Lung (tissue), 12 donors: ENCODE data around the gene MECP2. TPM values are rescaled to one million over a fixed set of nuclear protein-coding genes. Genes with fewer than 3 reads are reported as not detected.

Experiments
- ATAC-seq: fragments of 200-7000 bp; cut with Tn5 transposase; one replicate; pipeline ENCODE4 v1.9.1; 2020; ENCODE audit warnings: moderate number of reproducible peaks; ENCODE audit not compliant: insufficient read depth, low FRiP score
- DNase-seq, 3 donors: peaks; one replicate each; pipeline ENCODE4 v3.0.0-alpha.2; 2013 to 2017
- H3K27ac ChIP-seq, 2 donors: one replicate each; pipeline ENCODE4 v1.5.1; 2013; ENCODE audit warnings: mild to moderate bottlenecking in 2 of 2, moderate library complexity in 2 of 2, control low read depth in 1 of 2, inconsistent platforms in 1 of 2, low read depth in 1 of 2, low read length in 1 of 2
- H3K27me3 ChIP-seq, 3 donors: one replicate each; pipeline ENCODE4 v1.5.1; 2013; ENCODE audit warnings: low read length in 2 of 3; ENCODE audit not compliant: control insufficient read depth in 3 of 3, insufficient read depth in 3 of 3
- H3K36me3 ChIP-seq, 4 donors: one replicate each; pipeline ENCODE4 v1.5.1; 2013; ENCODE audit warnings: low read length in 4 of 4, mild to moderate bottlenecking in 1 of 4, moderate library complexity in 1 of 4; ENCODE audit not compliant: control insufficient read depth in 4 of 4, insufficient read depth in 4 of 4
- H3K4me1 ChIP-seq, 5 donors: one replicate each; pipeline ENCODE4 v1.5.1; 2013; ENCODE audit warnings: low read length in 5 of 5, mild to moderate bottlenecking in 2 of 5, moderate library complexity in 1 of 5; ENCODE audit not compliant: control insufficient read depth in 5 of 5, insufficient read depth in 5 of 5
- H3K4me3 ChIP-seq: one replicate; pipeline ENCODE4 v1.5.1; 2013; ENCODE audit warnings: mild to moderate bottlenecking, control low read depth, moderate library complexity
- H3K9ac ChIP-seq, 2 donors: one replicate each; pipeline ENCODE4 v1.5.1; 2013; ENCODE audit warnings: low read length in 2 of 2, control low read depth in 1 of 2; ENCODE audit not compliant: insufficient read depth in 1 of 2
- H3K9me3 ChIP-seq, 4 donors: one replicate each; pipeline ENCODE4 v1.5.1; 2013; ENCODE audit warnings: low read length in 3 of 4, mild to moderate bottlenecking in 1 of 4, moderate library complexity in 1 of 4; ENCODE audit not compliant: control insufficient read depth in 4 of 4, insufficient read depth in 3 of 4
- CTCF ChIP-seq: IDR thresholded peaks from 2 replicates; pipeline ENCODE4 v1.5.1; 2012; ENCODE audit warnings: mild to moderate bottlenecking; ENCODE audit errors: control extremely low read depth, extremely low read depth
- WGBS, 2 donors: extraction: QIAGEN DNeasy Blood & Tissue Kit; methylation state at CpG; one replicate each; pipeline ENCODE4 v1.1.7; 2013; 5-methylcytosine and 5-hydroxymethylcytosine counted together
- polyA plus RNA-seq, 2 donors: library from polyadenylated mRNA; stranded (reverse); fragments of 200-250 nt; gene quantifications; one replicate each; pipeline ENCODE4 v1.2.1, GENCODE V29; 2013
- total RNA-seq, 2 donors: library from RNA; depleted of rRNA in 1 of 2; stranded (reverse); fragments of >200 nt in 1 of 2; gene quantifications; one replicate each; pipeline ENCODE4 v1.2.1, GENCODE V29; 2014 to 2021
- donor health status: control.
- donor health status: control.
- donor health status: Bipolar disorder and iron deficiency.
- donor health status: healthy.
- donor health status: DM: yes; HTN: yes; CAD: no.

Gene MECP2
- total and polyA plus RNA-seq, 4 donors = 20.4 to 62.9 (median 38.9) TPM

GRCh38 chrX:154048398-154048797 lies 49.1 kb downstream of the MECP2 start:
- Histone ChIP-seq H3K9ac (no peak overlapping the region), H3K27ac (no peak overlapping the region), H3K9me3 (no peaks in the 10 kb centered on the region), H3K27me3 (peaks cover 0 to 9% (median 3%) of the 10 kb centered on the region in 3 donors), H3K4me3 (no peak overlapping the region), H3K4me1 (peaks cover 3 to 51% (median 21%) of the 10 kb centered on the region in 5 donors), H3K36me3 (peaks cover 0 to 5% (median under 1%) of the 10 kb centered on the region in 4 donors)
- WGBS, 2 donors = 87 to 95% methylated on average over 11 of the region's 11 CpGs
- no peak for TF ChIP-seq CTCF
- DNase-seq = no peak
- no peak for ATAC-seq

GRCh38 chrX:154046940-154047610 lies 50.4 kb downstream of the MECP2 start:
- peaks cover 0 to 5% (median 0%) of the 10 kb centered on the region in 4 donors for H3K36me3 ChIP-seq
- 62 to 66% methylated on average over 4 of the region's 4 CpGs for WGBS, 2 donors
- TF ChIP-seq CTCF = no peak
- H3K9me3 ChIP-seq = no peaks in the 10 kb centered on the region
- DNase-seq (peak in 1 of 3 donors; percentile 39), ATAC-seq (no peak)
- peak overlapping the region; percentile 17 to 40 for H3K27ac ChIP-seq
- no peak overlapping the region for H3K4me3 ChIP-seq
- H3K27me3 ChIP-seq = peaks cover 0 to 5% (median 3%) of the 10 kb centered on the region in 3 donors
- H3K4me1 ChIP-seq = peaks cover 4 to 62% (median 21%) of the 10 kb centered on the region in 5 donors
- no peak overlapping the region for H3K9ac ChIP-seq

- H3K4me1 ChIP-seq = peaks cover 4 to 67% (median 28%) of the 10 kb centered on the region in 5 donors
These were observed 51.3 kb downstream of the MECP2 start for GRCh38 chrX:154046031-154046781.

More at GRCh38 chrX:154046031-154046781, 51.3 kb downstream of the MECP2 start:
- Histone ChIP-seq H3K27ac (peak overlapping the region in 1 of 2 donors; percentile 30), H3K4me3 (no peak overlapping the region), H3K27me3 (peaks cover 0 to 7% (median 3%) of the 10 kb centered on the region in 3 donors), H3K36me3 (peaks cover 0 to 5% (median 0%) of the 10 kb centered on the region in 4 donors), H3K9ac (peak overlapping the region in 1 of 2 donors; percentile 66), H3K9me3 (no peaks in the 10 kb centered on the region)
- WGBS, 2 donors = 48 to 67% methylated on average over 10 of the region's 10 CpGs
- TF ChIP-seq CTCF = no peak
- DNase-seq (peak; percentile 84 to 97 (median 96)), ATAC-seq (no peak)
